Endothelial cell of umbilical vein (primary cell): Measurements from ENCODE around the gene VAMP7.
"Not testable (repeated sequence)": the region's sequence is repeated elsewhere in the genome, so short reads cannot be mapped to it uniquely, and the experiment has no call there.

Experiments used
- EZH2 ChIP-seq: IDR thresholded peaks from 2 replicates; pipeline ENCODE4 v1.6.1; 2012; ENCODE audit warnings: borderline replicate concordance, low read depth, mild to moderate bottlenecking, moderate library complexity, low read length, inconsistent platforms; ENCODE audit not compliant: severe bottlenecking
- POLR2A ChIP-seq: IDR thresholded peaks from 2 replicates; pipeline ENCODE4 v1.6.1; 2012; ENCODE audit warnings: low read depth, mild to moderate bottlenecking, control low read depth, low read length
- POLR2AphosphoS5 ChIP-seq: IDR thresholded peaks from 2 replicates; pipeline ENCODE4 v1.6.1; 2012; ENCODE audit warnings: low read depth, mild to moderate bottlenecking, control low read depth, low read length, moderate library complexity; ENCODE audit not compliant: insufficient read depth
- TF ChIP-seq, protein P1 (sequence below), 2 donors: IDR thresholded peaks; 1 replicate in 1 of 2; 2 replicates in 1 of 2; pipeline ENCODE4 v1.5.1; 2011; ENCODE audit warnings: low read length in 2 of 2, mild to moderate bottlenecking in 2 of 2, moderate library complexity in 2 of 2, control low read depth in 1 of 2, inconsistent platforms in 1 of 2, low read depth in 1 of 2; ENCODE audit not compliant: insufficient read depth in 1 of 2; ENCODE audit errors: extremely low read depth in 1 of 2

DNA sequence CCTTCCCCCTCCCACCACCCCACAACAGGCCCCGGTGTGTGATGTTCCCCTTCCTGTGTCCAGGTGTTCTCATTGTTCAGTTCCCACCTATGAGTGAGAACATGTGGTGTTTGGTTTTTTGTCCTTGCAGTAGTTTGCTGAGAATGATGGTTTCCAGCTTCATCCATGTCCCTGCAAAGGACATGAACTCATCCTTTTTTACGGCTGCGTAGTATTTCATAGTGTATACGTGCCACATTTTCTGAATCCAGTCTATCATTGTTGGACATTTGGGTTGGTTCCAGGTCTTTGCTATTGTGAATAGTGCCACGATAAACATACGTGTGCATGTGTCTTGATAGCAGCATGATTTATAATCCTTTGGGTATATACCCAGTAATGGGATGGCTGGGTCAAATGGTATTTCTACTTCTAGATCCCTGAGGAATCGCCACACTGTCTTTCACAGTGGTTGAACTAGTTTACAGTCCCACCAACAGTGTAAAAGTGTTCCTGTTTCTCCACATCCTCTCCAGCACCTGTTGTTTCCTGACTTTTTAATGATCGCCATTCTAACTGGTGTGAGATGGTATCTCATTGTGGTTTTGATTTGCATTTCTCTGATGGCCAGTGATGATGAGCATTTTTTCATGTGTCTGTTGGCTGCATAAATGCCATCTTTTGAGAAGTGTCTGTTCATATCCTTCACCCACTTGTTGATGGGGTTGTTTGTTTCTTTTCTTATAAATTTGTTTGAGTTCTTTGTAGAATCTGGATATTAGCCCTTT, 49.9 kb downstream of the VAMP7 start:
- TF ChIP-seq EZH2, POLR2A, POLR2AphosphoS5: not testable (repeated sequence)
- TF ChIP-seq, protein P1, sequence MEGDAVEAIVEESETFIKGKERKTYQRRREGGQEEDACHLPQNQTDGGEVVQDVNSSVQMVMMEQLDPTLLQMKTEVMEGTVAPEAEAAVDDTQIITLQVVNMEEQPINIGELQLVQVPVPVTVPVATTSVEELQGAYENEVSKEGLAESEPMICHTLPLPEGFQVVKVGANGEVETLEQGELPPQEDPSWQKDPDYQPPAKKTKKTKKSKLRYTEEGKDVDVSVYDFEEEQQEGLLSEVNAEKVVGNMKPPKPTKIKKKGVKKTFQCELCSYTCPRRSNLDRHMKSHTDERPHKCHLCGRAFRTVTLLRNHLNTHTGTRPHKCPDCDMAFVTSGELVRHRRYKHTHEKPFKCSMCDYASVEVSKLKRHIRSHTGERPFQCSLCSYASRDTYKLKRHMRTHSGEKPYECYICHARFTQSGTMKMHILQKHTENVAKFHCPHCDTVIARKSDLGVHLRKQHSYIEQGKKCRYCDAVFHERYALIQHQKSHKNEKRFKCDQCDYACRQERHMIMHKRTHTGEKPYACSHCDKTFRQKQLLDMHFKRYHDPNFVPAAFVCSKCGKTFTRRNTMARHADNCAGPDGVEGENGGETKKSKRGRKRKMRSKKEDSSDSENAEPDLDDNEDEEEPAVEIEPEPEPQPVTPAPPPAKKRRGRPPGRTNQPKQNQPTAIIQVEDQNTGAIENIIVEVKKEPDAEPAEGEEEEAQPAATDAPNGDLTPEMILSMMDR (IDR thresholded peaks at IDR 0.05; ENCODE audit: extremely low read depth in 1 of 2, insufficient read depth in 1 of 2, low read depth in 1 of 2, low read length in 2 of 2): not testable (repeated sequence)
